HepG2 (cell line): ENCODE results near the gene SLC9A5. TPM values are rescaled to one million over a fixed set of nuclear protein-coding genes. Genes with fewer than 3 reads are reported as not detected.
A peak's percentile ranks its signal among the peaks of the same experiment; 100 is the strongest.

Experiments
- BORCS8-MEF2B ChIP-seq: sonication (generic); formaldehyde crosslinking; IDR thresholded peaks from 2 replicates; pipeline ENCODE4 v1.8.0; 2022; ENCODE audit warnings: mild to moderate bottlenecking, missing genetic modification reagents
- HNRNPLL ChIP-seq: fragments of 200-400 bp; formaldehyde crosslinking; IDR thresholded peaks from 2 replicates; pipeline ENCODE4 v1.6.1; 2017; ENCODE audit warnings: mild to moderate bottlenecking, low read depth, low read length; ENCODE audit not compliant: poor library complexity, severe bottlenecking
- NFE2L1 ChIP-seq: sonication (generic); formaldehyde crosslinking; IDR thresholded peaks from 2 replicates; pipeline ENCODE4 v1.4.0; 2020; ENCODE audit warnings: missing genetic modification reagents, mild to moderate bottlenecking, borderline replicate concordance
- NRL ChIP-seq: sonication (generic); formaldehyde crosslinking; IDR thresholded peaks from 2 replicates; pipeline ENCODE4 v1.5.0; 2020; ENCODE audit warnings: missing genetic modification reagents, mild to moderate bottlenecking, moderate library complexity, borderline replicate concordance
- ONECUT2 ChIP-seq: sonication (generic); formaldehyde crosslinking; IDR thresholded peaks from 2 replicates; pipeline ENCODE4 v1.4.0; 2020; ENCODE audit warnings: missing genetic modification reagents
- TMF1 ChIP-seq: sonication (generic); formaldehyde crosslinking; IDR thresholded peaks from 2 replicates; pipeline ENCODE4 v1.8.1; 2022; ENCODE audit warnings: low read depth, missing genetic modification reagents
- ZBTB7A ChIP-seq: sonication (generic); formaldehyde crosslinking; IDR thresholded peaks from 2 replicates; pipeline ENCODE4 v1.8.0; 2022; ENCODE audit warnings: mild to moderate bottlenecking, missing genetic modification reagents
- ZFAT ChIP-seq: sonication (generic); formaldehyde crosslinking; conservative IDR thresholded peaks from 2 replicates; pipeline ENCODE4 v1.8.1; 2023; ENCODE audit warnings: missing genetic modification reagents, inconsistent platforms
- ZNF337 ChIP-seq: sonication (generic); formaldehyde crosslinking; IDR thresholded peaks from 2 replicates; pipeline ENCODE4 v1.5.1; 2020; ENCODE audit warnings: missing genetic modification reagents, low read depth, mild to moderate bottlenecking, borderline replicate concordance
- ZNF446 ChIP-seq: sonication (generic); formaldehyde crosslinking; IDR thresholded peaks from 2 replicates; pipeline ENCODE4 v1.5.0; 2020; ENCODE audit warnings: mild to moderate bottlenecking, missing genetic modification reagents
- ZNF460 ChIP-seq: sonication (generic); formaldehyde crosslinking; IDR thresholded peaks from 2 replicates; pipeline ENCODE4 v1.5.1; 2020; ENCODE audit warnings: missing genetic modification reagents, mild to moderate bottlenecking, borderline replicate concordance
- ZNF569 ChIP-seq: sonication (generic); formaldehyde crosslinking; IDR thresholded peaks from 2 replicates; pipeline ENCODE4 v1.5.0; 2020; ENCODE audit warnings: mild to moderate bottlenecking, missing genetic modification reagents, moderate library complexity, borderline replicate concordance
- ZNF652 ChIP-seq: IDR thresholded peaks from 2 replicates; pipeline ENCODE4 v1.6.1; 2016; ENCODE audit warnings: low read depth, borderline replicate concordance
- ZNF709 ChIP-seq: sonication (generic); formaldehyde crosslinking; IDR thresholded peaks from 2 replicates; pipeline ENCODE4 v1.5.0; 2020; ENCODE audit warnings: mild to moderate bottlenecking, missing genetic modification reagents
- ZNF747 ChIP-seq: sonication (generic); formaldehyde crosslinking; IDR thresholded peaks from 2 replicates; pipeline ENCODE4 v1.8.1; 2023; ENCODE audit warnings: missing genetic modification reagents, mild to moderate bottlenecking, borderline replicate concordance
- ZNF776 ChIP-seq: sonication (generic); formaldehyde crosslinking; IDR thresholded peaks from 2 replicates; pipeline ENCODE4 v1.4.0; 2020; ENCODE audit warnings: mild to moderate bottlenecking, missing genetic modification reagents
- ZNF780A ChIP-seq: sonication (generic); formaldehyde crosslinking; IDR thresholded peaks from 2 replicates; pipeline ENCODE4 v1.8.0; 2022; ENCODE audit warnings: mild to moderate bottlenecking, missing genetic modification reagents, moderate library complexity
- polyA plus RNA-seq, 8 experiments: library from polyadenylated mRNA; depleted of rRNA in 3 of 8; stranded (reverse) in 7 of 8; unstranded in 1 of 8; fragments of >200 nt; fragmentation: Illumina TruSeq in 4 of 8; extraction: Trizol in 4 of 8; gene quantifications; 2 replicates each; pipeline versions ENCODE4 v1.2.1 to v1.2.3, GENCODE V29; 2011 to 2016; ENCODE audit warnings: low read depth in 4 of 8, missing spikeins in 1 of 8, mixed read lengths in 1 of 8; ENCODE audit not compliant: insufficient read depth in 1 of 8
- total RNA-seq, 5 experiments: library from RNA; depleted of rRNA; stranded (reverse); fragments of >200 nt; fragmentation: Illumina TruSeq; extraction: Trizol; gene quantifications; 2 replicates each; pipeline ENCODE4 v1.2.3, GENCODE V29; 2016; ENCODE audit warnings: low read depth in 1 of 5
- TF ChIP-seq, protein P1 (sequence below): sonication (generic); formaldehyde crosslinking; IDR thresholded peaks from 2 replicates; pipeline ENCODE4; 2020; ENCODE audit warnings: missing genetic modification reagents, mild to moderate bottlenecking, borderline replicate concordance
- TF ChIP-seq, protein P2 (sequence below): sonication (generic); formaldehyde crosslinking; IDR thresholded peaks from 2 replicates; pipeline ENCODE4 v1.5.0; 2020; ENCODE audit warnings: missing genetic modification reagents, mild to moderate bottlenecking, borderline replicate concordance
- TF ChIP-seq, protein P3 (sequence below): IDR thresholded peaks from 2 replicates; pipeline ENCODE4 v1.4.0; 2020; ENCODE audit warnings: mild to moderate bottlenecking, missing genetic modification reagents

The SLC9A5 gene
- total and polyA plus RNA-seq, 2 of the 13 experiments (the other 11 are each of a cell fraction or from before 2014, with no cell fraction given): 0.58 to 1.4 TPM

DNA sequence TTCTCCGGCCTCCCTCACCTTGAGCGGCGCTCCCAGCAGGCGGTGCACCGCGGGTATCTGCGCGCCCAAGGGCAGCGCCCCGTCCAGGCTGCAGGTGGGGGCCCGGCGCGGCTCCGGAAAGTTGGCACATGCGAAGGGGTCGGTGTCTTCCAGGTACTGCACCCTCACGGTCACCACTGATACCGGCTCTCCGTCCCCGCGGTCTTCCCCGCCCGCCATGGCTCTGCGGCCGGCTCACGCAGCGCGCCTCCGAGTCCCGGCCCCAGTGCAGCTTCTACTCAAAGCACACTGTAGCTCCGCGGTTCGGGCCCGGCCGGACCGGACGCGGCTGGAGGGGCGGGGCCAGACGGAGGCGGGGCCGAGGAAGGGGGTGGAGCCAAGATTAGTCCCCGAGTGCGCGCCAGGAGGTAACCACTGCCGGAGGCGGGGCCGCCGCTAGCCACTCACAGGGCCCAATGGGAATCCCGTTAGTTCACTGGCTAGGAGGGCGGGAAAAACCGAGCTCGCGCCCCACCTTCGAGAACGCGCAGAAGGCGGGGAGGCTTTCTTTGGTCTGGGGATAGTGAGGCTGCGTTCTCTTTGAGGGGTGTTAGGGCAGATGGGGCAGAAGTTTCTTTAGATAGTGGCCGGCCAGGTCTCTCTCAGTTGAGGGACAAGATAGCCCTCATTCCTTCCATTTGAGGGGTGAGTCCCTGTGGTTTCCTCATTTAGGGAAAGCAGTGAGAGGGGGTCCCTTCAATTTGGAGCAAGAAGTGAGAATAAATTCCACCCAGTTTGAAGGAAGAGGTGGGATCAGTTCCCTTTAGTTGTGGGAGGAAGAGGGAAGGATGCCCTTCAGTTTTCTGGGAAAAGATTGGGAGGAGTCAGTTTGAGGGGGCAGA lies 1.3 kb upstream of the SLC9A5 start, which contains the start of gene FHOD1 (continued):
- TF ChIP-seq ZNF569 (CRISPR knock-in tag): no peak
- no peak for TF ChIP-seq NFE2L1 (CRISPR knock-in tag)
- TF ChIP-seq HNRNPLL: peak; percentile 68
- TF ChIP-seq, protein P1, sequence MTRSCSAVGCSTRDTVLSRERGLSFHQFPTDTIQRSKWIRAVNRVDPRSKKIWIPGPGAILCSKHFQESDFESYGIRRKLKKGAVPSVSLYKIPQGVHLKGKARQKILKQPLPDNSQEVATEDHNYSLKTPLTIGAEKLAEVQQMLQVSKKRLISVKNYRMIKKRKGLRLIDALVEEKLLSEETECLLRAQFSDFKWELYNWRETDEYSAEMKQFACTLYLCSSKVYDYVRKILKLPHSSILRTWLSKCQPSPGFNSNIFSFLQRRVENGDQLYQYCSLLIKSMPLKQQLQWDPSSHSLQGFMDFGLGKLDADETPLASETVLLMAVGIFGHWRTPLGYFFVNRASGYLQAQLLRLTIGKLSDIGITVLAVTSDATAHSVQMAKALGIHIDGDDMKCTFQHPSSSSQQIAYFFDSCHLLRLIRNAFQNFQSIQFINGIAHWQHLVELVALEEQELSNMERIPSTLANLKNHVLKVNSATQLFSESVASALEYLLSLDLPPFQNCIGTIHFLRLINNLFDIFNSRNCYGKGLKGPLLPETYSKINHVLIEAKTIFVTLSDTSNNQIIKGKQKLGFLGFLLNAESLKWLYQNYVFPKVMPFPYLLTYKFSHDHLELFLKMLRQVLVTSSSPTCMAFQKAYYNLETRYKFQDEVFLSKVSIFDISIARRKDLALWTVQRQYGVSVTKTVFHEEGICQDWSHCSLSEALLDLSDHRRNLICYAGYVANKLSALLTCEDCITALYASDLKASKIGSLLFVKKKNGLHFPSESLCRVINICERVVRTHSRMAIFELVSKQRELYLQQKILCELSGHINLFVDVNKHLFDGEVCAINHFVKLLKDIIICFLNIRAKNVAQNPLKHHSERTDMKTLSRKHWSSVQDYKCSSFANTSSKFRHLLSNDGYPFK: 0 out of 2 replicates have a peak, but pooled peaks have one; percentile 38
- peak; percentile 41 for TF ChIP-seq ZNF460 (CRISPR knock-in tag)
- TF ChIP-seq, protein P2, sequence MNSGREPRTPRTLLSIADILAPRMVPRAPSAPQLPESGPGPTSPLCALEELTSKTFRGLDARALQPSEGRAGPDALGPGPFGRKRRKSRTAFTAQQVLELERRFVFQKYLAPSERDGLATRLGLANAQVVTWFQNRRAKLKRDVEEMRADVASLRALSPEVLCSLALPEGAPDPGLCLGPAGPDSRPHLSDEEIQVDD (CRISPR knock-in tag): peak; percentile 62; the same call in 1 of the 2 replicates
- peak; percentile 83; the same call in 1 of the 2 replicates for TF ChIP-seq TMF1
- TF ChIP-seq ZNF747: peak; percentile 76
- peak; percentile 26; the same call in 1 of the 2 replicates for TF ChIP-seq ZNF446 (CRISPR knock-in tag)
- peak; percentile 92 for TF ChIP-seq BORCS8-MEF2B (CRISPR knock-in tag)
- TF ChIP-seq, protein P3, sequence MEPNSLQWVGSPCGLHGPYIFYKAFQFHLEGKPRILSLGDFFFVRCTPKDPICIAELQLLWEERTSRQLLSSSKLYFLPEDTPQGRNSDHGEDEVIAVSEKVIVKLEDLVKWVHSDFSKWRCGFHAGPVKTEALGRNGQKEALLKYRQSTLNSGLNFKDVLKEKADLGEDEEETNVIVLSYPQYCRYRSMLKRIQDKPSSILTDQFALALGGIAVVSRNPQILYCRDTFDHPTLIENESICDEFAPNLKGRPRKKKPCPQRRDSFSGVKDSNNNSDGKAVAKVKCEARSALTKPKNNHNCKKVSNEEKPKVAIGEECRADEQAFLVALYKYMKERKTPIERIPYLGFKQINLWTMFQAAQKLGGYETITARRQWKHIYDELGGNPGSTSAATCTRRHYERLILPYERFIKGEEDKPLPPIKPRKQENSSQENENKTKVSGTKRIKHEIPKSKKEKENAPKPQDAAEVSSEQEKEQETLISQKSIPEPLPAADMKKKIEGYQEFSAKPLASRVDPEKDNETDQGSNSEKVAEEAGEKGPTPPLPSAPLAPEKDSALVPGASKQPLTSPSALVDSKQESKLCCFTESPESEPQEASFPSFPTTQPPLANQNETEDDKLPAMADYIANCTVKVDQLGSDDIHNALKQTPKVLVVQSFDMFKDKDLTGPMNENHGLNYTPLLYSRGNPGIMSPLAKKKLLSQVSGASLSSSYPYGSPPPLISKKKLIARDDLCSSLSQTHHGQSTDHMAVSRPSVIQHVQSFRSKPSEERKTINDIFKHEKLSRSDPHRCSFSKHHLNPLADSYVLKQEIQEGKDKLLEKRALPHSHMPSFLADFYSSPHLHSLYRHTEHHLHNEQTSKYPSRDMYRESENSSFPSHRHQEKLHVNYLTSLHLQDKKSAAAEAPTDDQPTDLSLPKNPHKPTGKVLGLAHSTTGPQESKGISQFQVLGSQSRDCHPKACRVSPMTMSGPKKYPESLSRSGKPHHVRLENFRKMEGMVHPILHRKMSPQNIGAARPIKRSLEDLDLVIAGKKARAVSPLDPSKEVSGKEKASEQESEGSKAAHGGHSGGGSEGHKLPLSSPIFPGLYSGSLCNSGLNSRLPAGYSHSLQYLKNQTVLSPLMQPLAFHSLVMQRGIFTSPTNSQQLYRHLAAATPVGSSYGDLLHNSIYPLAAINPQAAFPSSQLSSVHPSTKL (CRISPR knock-in tag): peak; percentile 63
- TF ChIP-seq ZNF337 (CRISPR knock-in tag): peak; percentile 80
- TF ChIP-seq ZNF709 (CRISPR knock-in tag): peak; percentile 43
- TF ChIP-seq NRL (CRISPR knock-in tag): peak; percentile 89; the same call in 1 of the 2 replicates
- TF ChIP-seq ZFAT (CRISPR knock-in tag): no peak
- TF ChIP-seq ZBTB7A (CRISPR knock-in tag): no peak
- TF ChIP-seq ZNF780A (CRISPR knock-in tag): no peak
- TF ChIP-seq ZNF776 (CRISPR knock-in tag): no peak; the same call in 1 of the 2 replicates
- TF ChIP-seq ZNF652 (CRISPR knock-in tag): peak; percentile 34; the same call in 1 of the 2 replicates
- peak; percentile 41; the same call in 1 of the 2 replicates for TF ChIP-seq ONECUT2 (CRISPR knock-in tag)
